Endothelial cell of umbilical vein (primary cell): Measurements from ENCODE around the gene CIB4. TPM values are rescaled to one million over a fixed set of nuclear protein-coding genes. Genes with fewer than 3 reads are reported as not detected.

Experiments used
- BruUV-seq: library from RNA; stranded (reverse); fragments of 400-500 nt; replicated peaks from 2 replicates; lab custom pipeline; 2021; lab: Mats Ljungman, UMichigan
- CTCF ChIA-PET: fragments of 300-600, 350-600 bp; sonication (Branson Sonifier 250); formaldehyde crosslinking; loops from one replicate; lab custom pipeline; 2021; ENCODE audit warnings: antibody characterized with exemption, inconsistent platforms; lab: Charles Lee
- POLR2A ChIA-PET: fragments of 300-600, 350-600 bp; sonication (Branson Sonifier 250); formaldehyde crosslinking; loops from one replicate; lab custom pipeline; 2021; ENCODE audit warnings: antibody characterized with exemption, inconsistent platforms; lab: Charles Lee
- DNase-seq: peaks from one replicate; pipeline ENCODE4 v3.0.0-alpha.2; 2011; ENCODE audit warnings: low read depth, low spot score
- FAIRE-seq: peaks from 2 replicates; lab custom pipeline; 2011; peaks lifted over from hg19 to GRCh38; lab: Jason Lieb, UNC
- H2AFZ ChIP-seq: 2 replicates; pipeline ENCODE4 v1.6.0; 2012; ENCODE audit warnings: low read depth, low read length, control low read depth, inconsistent platforms
- H3K27ac ChIP-seq: 2 replicates; pipeline ENCODE4 v1.5.1; 2011; ENCODE audit warnings: low read depth, mild to moderate bottlenecking, control low read depth, low read length, moderate library complexity; ENCODE audit not compliant: insufficient read depth
- H3K27me3 ChIP-seq, 2 experiments: 2 replicates each; pipeline versions ENCODE4 v1.6.0 to v1.6.1; 2011; ENCODE audit warnings: low read length in 2 of 2, mixed read lengths in 1 of 2; ENCODE audit not compliant: control insufficient read depth in 2 of 2, insufficient read depth in 2 of 2
- H3K36me3 ChIP-seq, 2 experiments: 2 replicates in 1 of 2; 3 replicates in 1 of 2; pipeline ENCODE4 v1.5.1; 2011; ENCODE audit warnings: low read length in 2 of 2, mild to moderate bottlenecking in 1 of 2, moderate library complexity in 1 of 2; ENCODE audit not compliant: control insufficient read depth in 2 of 2, insufficient read depth in 2 of 2; ENCODE audit errors: extremely low read depth in 1 of 2
- H3K4me1 ChIP-seq: 3 replicates; pipeline ENCODE4 v1.5.1; 2011; ENCODE audit warnings: mild to moderate bottlenecking, low read length; ENCODE audit not compliant: control insufficient read depth, insufficient read depth; ENCODE audit errors: extremely low read depth
- H3K4me2 ChIP-seq: 2 replicates; pipeline ENCODE4 v1.6.1; 2011; ENCODE audit warnings: low read length, control low read depth, mixed read lengths; ENCODE audit not compliant: insufficient read depth
- H3K4me3 ChIP-seq, 3 experiments: fragments of 200-600 bp in 1 of 3; sonication (generic), shearing (Covaris generic) in 1 of 3; replicated peaks in 1 of 3; 2 replicates each; pipeline ENCODE4 v1.5.1; 2011 to 2016; ENCODE audit warnings: control low read depth in 3 of 3, low read length in 3 of 3, mild to moderate bottlenecking in 2 of 3, inconsistent platforms in 1 of 3, low read depth in 1 of 3, moderate library complexity in 1 of 3; ENCODE audit not compliant: insufficient read depth in 1 of 3
- H3K79me2 ChIP-seq: 2 replicates; pipeline ENCODE4 v1.6.0; 2012; ENCODE audit warnings: low read length, inconsistent platforms; ENCODE audit not compliant: control insufficient read depth, insufficient read depth
- H3K9ac ChIP-seq: replicated peaks from 2 replicates; pipeline ENCODE3; 2011; ENCODE audit warnings: low read length, control low read depth; ENCODE audit not compliant: insufficient read depth; ENCODE audit errors: extremely low read depth
- H3K9me1 ChIP-seq: replicated peaks from 3 replicates; pipeline ENCODE4 v1.6.0; 2011; ENCODE audit warnings: mild to moderate bottlenecking, low read length; ENCODE audit not compliant: control insufficient read depth, insufficient read depth; ENCODE audit errors: extremely low read depth
- H3K9me3 ChIP-seq: replicated peaks from 2 replicates; pipeline ENCODE4 v1.5.1; 2012; ENCODE audit warnings: low read length, inconsistent platforms; ENCODE audit not compliant: control insufficient read depth, insufficient read depth
- H4K20me1 ChIP-seq: replicated peaks from 2 replicates; pipeline ENCODE3; 2011; ENCODE audit warnings: mild to moderate bottlenecking, low read length; ENCODE audit not compliant: control insufficient read depth, insufficient read depth; ENCODE audit errors: extremely low read depth
- CTCF ChIP-seq, 2 donors: IDR thresholded peaks; 1 replicate in 1 of 2; 2 replicates in 1 of 2; pipeline ENCODE4 v1.5.1; 2011; ENCODE audit warnings: low read length in 2 of 2, mild to moderate bottlenecking in 2 of 2, moderate library complexity in 2 of 2, control low read depth in 1 of 2, inconsistent platforms in 1 of 2, low read depth in 1 of 2; ENCODE audit not compliant: insufficient read depth in 1 of 2; ENCODE audit errors: extremely low read depth in 1 of 2
- EZH2 ChIP-seq: IDR thresholded peaks from 2 replicates; pipeline ENCODE4 v1.6.1; 2012; ENCODE audit warnings: borderline replicate concordance, low read depth, mild to moderate bottlenecking, moderate library complexity, low read length, inconsistent platforms; ENCODE audit not compliant: severe bottlenecking
- FOS ChIP-seq: IDR thresholded peaks from 2 replicates; pipeline ENCODE4 v1.6.1; 2011; ENCODE audit warnings: mild to moderate bottlenecking, low read length, moderate library complexity, borderline replicate concordance; ENCODE audit not compliant: insufficient read depth
- MAX ChIP-seq: IDR thresholded peaks from 2 replicates; pipeline ENCODE4 v1.6.1; 2011; ENCODE audit not compliant: insufficient read depth, insufficient read length
- MYC ChIP-seq: IDR thresholded peaks from one replicate; pipeline ENCODE4 v1.6.1; 2011; ENCODE audit warnings: mild to moderate bottlenecking, low read depth, low read length
- POLR2A ChIP-seq: IDR thresholded peaks from 2 replicates; pipeline ENCODE4 v1.6.1; 2012; ENCODE audit warnings: low read depth, mild to moderate bottlenecking, control low read depth, low read length
- POLR2AphosphoS5 ChIP-seq: IDR thresholded peaks from 2 replicates; pipeline ENCODE4 v1.6.1; 2012; ENCODE audit warnings: low read depth, mild to moderate bottlenecking, control low read depth, low read length, moderate library complexity; ENCODE audit not compliant: insufficient read depth
- dilution Hi-C: fragments of 300-500 bp; cut with MboI; formaldehyde crosslinking; loops from one replicate; pipeline ENCODE4 v1.15.0; 2019; ENCODE audit warnings: low sequenced_read_pairs; ENCODE audit not compliant: extremely low pct_ligation_motif_present
- intact Hi-C: fragments of 100-400 bp; cut with micrococcal nuclease; formaldehyde crosslinking; loops from one replicate; pipeline ENCODE4 v1.10.0; 2022
- polyA plus RNA-seq, 4 experiments: library from polyadenylated mRNA; depleted of rRNA in 3 of 4; stranded (reverse) in 3 of 4; unstranded in 1 of 4; fragments of >200 nt; gene quantifications; 2 replicates each; pipeline versions ENCODE4 v1.2.1 to v1.2.3, GENCODE V29; 2011 to 2012; ENCODE audit warnings: missing spikeins in 1 of 4
- total RNA-seq: library from RNA; stranded (reverse); gene quantifications from 2 replicates; pipeline ENCODE4 v1.2.3, GENCODE V29; 2021

Gene CIB4
- total and polyA plus RNA-seq, 2 donors (not counting 3 experiments of a cell fraction or from before 2014, with no cell fraction given), result not detected

- Histone ChIP-seq H3K36me3 (no peaks in the 10 kb centered on the region), H4K20me1 (no peaks in the 10 kb centered on the region), H3K27me3 (peaks cover 17 to 28% of the 10 kb centered on the region in 2 experiments), H3K9me3 (no peaks in the 10 kb centered on the region), H3K9me1 (no peaks in the 10 kb centered on the region), H2AFZ (no peak overlapping the region), H3K9ac (no peak overlapping the region), H3K79me2 (no peaks in the 10 kb centered on the region), H3K27ac (no peak overlapping the region), H3K4me1 (peaks cover 9% of the 10 kb centered on the region), H3K4me3 (no peak overlapping the region), H3K4me2 (no peak overlapping the region)
- FAIRE-seq (no peak), DNase-seq (no peak)
- TF ChIP-seq CTCF (IDR thresholded peaks at IDR 0.05; ENCODE audit: extremely low read depth in 1 of 2, insufficient read depth in 1 of 2, low read depth in 1 of 2, low read length in 2 of 2), result no peak
- no peak for TF ChIP-seq POLR2A
- TF ChIP-seq MYC, result no peak
- no peak for TF ChIP-seq MAX
- no peak for TF ChIP-seq EZH2
- no peak for TF ChIP-seq POLR2AphosphoS5
- TF ChIP-seq FOS, result no peak
- ChIA-PET POLR2A (no interaction called here), CTCF (interaction anchor here (0.9 to 4.9 kb wide), 6 partner anchors 9 to 271 kb away, joined by 3 to 24 read pairs (median 3); no protein-coding TSS in a partner anchor)
- dilution Hi-C loops, result no loop called here
- intact Hi-C loops, result no loop called here
- no TSS peak for BruUV-seq
These were observed 42.7 kb downstream of the CIB4 start for GRCh38 chr2:26598336-26598995.
